Measurements from ENCODE around the gene ZMIZ1.

The ZMIZ1 gene

GRCh38 chr10:79342811-79343561 is 274.2 kb downstream of the ZMIZ1 start:
- no peak for DNase-seq (ENCODE audit: low read depth in 2 of 2)

GRCh38 chr10:79344502-79345195 is 275.9 kb downstream of the ZMIZ1 start:
- DNase-seq (ENCODE audit: low read depth in 2 of 2), result no peak

DNA sequence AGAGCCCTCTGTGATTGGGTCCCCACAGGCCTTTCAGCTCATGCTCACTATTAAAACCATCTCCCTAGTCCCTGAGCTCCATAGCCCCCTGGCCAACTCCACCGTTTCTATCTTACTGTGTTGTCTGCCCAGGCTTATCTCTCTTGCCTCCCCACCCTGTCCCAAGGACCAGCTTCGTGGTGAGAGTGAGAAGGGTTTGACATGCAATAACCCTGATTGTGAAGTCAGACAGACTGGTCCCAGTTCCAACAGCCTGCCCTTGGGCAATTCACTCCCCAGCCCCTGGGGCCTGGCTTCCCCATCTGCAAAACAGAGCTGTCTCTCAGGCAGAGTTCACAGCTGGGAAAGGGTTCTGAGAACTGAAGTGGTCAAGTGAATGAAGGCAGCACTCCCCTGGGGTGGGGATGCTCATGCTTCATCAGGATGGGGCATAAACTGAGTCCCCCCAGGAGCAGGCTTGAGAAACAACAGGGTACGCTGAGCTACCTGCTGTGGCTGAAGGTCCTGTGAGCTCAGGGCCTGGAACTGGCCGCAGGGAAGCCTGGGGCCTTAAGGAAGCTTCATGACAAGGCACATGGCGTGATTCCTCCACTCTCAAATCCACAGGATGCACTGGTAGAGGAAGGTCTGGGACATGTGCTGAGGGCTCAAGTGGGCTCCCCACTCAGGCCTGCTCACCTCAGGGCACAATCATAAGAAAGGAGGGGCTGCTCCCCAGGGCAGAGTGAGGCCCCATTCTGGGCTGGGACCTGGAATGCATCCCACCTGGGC is 276.7 kb downstream of the ZMIZ1 start:
- no peak for DNase-seq (ENCODE audit: low read depth in 2 of 2)

DNA sequence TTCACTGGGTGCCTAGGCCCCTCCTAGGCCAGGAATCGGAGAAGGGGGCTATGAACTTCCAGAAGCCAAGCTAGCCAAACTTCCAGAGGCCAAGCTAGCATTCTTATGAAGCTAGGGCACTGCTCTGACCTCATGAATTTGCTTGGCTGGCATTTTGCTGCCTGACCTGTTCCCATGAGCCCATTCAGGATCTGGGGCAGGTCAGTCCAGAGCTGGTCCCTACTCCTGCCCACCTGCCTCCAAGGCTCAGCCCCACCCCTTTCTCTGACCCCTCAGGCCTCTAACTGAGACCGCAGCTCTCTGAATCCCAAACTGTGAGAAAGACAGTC is 277.2 kb downstream of the ZMIZ1 start:
- DNase-seq (ENCODE audit: low read depth in 2 of 2), result no peak

- no peak for DNase-seq (ENCODE audit: low read depth in 2 of 2)
Measured at GRCh38 chr10:79346388-79347225, 277.8 kb downstream of the ZMIZ1 start.

DNA sequence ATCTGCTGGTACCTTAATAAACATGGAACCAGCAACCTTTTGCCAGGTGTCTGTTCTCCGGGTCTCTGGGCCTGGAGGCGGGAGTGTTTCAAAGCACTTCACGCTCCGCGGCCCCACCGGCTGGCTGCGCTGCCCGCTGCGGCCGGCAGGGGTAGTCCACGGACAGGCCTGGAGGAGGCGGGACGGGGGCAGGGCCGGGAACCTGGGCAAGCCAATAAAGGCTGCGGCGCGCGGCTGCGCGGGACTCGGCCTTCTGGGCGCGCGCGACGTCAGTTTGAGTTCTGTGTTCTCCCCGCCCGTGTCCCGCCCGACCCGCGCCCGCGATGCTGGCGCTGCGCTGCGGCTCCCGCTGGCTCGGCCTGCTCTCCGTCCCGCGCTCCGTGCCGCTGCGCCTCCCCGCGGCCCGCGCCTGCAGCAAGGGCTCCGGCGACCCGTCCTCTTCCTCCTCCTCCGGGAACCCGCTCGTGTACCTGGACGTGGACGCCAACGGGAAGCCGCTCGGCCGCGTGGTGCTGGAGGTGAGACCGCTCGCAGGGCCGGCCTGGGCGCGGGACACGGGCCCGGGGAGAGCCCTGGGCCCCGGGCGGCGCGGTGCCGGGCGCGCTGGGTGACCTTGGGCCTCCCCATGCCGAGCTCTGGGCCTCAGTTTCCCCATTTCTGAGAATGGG is 278.6 kb downstream of the ZMIZ1 start, which contains the start of gene PPIF:
PPIF (plus strand) TSS at position 244 of the 668 bp plus-strand sequence; CDS start at position 324, 80 bp downstream.
- DNase-seq (ENCODE audit: low read depth in 2 of 2), result peak; percentile 76

GRCh38 chr10:79347894-79348639 is 279.3 kb downstream of the ZMIZ1 start:
- DNase-seq (ENCODE audit: low read depth in 2 of 2), result peak in 1 of 2 experiments; percentile 33

- no peak for DNase-seq (ENCODE audit: low read depth in 2 of 2)
Measured at GRCh38 chr10:79348640-79348988, 279.8 kb downstream of the ZMIZ1 start.

- no peak for DNase-seq (ENCODE audit: low read depth in 2 of 2)
Measured at GRCh38 chr10:79349072-79349491, 280.3 kb downstream of the ZMIZ1 start.

- no peak for DNase-seq (ENCODE audit: low read depth in 2 of 2)
Measured at GRCh38 chr10:79349766-79350406, 281.1 kb downstream of the ZMIZ1 start.

GRCh38 chr10:79350407-79351154 is 281.8 kb downstream of the ZMIZ1 start:
- DNase-seq (ENCODE audit: low read depth in 2 of 2), result no peak

GRCh38 chr10:79351332-79351731 is 282.6 kb downstream of the ZMIZ1 start:
- no peak for DNase-seq (ENCODE audit: low read depth in 2 of 2)

DNA sequence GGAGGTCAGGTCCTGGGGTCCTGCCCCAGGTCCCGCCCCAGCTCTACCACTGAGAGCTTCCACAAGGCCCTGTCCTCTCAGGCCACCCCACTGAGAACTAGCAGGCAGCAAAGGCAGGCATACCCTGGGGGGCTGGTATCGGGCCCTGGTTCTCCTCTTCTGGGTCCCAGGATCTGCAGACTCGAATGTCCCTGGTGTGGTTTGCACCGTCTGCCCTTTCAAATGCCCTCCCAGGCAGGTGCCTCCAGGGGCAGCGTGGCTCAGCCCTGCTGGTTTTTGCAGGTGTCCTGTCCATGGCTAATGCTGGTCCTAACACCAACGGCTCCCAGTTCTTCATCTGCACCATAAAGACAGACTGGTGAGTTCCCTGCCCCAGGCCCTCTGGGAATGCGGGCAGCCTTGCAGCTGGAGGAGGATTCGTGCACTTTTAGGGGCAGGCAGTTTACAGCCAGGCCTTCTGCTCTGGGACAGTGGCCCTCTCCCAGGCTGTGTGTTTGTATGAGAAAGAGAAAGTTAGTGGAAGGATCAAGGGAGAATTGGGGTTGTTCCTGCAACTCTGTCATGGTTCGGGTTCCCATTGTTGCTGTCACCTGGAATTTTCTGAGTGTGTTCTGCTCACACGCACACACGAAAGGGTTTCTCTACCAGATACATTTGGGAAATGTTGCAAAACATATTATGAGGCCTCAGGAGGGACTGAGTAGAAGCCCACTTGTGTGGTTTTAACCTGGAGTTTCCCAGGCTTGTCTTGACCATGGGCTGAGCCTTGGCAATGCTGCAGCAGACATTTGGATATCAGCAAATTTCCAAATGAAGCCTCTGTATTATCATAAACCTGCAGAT is 283.5 kb downstream of the ZMIZ1 start:
- DNase-seq (ENCODE audit: low read depth in 2 of 2), result no peak

DNA sequence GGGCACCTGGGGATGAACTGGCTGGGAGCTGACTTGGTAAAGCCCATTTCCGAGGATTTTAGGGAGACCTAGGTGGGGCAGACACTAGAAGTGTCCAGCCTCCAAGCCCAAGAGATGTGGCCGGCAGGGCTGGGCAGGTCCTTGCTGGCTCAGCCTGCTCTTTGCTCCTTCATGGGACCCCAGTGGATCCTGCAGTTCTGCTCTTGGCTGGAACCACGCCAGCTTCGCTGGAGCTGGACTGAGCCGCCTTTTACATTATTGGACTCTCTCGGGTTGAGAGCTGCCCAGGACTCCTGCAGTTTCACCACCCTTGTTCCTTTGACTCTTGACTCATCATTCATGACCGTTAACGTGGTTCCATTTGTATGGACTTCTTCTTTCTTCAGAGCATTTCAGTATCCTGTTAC is 284.2 kb downstream of the ZMIZ1 start:
- no peak for DNase-seq (ENCODE audit: low read depth in 2 of 2)

- DNase-seq (ENCODE audit: low read depth in 2 of 2), result no peak
Measured at GRCh38 chr10:79353726-79354125, 285.0 kb downstream of the ZMIZ1 start.

DNA sequence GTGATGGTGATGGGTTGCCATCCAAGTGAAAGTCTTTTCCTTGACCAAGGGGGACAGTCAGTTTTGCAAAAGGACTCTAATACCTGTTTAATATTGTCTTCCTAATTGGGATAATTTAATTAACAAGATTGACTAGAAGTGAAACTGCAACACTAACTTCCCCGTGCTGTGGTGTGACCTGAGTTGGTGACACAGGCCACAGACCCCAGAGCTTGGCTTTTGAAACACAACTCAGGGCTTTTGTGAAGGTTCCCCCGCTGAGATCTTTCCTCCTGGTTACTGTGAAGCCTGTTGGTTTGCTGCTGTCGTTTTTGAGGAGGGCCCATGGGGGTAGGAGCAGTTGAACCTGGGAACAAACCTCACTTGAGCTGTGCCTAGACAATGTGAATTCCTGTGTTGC is 285.4 kb downstream of the ZMIZ1 start:
- DNase-seq (ENCODE audit: low read depth in 2 of 2), result no peak

DNA sequence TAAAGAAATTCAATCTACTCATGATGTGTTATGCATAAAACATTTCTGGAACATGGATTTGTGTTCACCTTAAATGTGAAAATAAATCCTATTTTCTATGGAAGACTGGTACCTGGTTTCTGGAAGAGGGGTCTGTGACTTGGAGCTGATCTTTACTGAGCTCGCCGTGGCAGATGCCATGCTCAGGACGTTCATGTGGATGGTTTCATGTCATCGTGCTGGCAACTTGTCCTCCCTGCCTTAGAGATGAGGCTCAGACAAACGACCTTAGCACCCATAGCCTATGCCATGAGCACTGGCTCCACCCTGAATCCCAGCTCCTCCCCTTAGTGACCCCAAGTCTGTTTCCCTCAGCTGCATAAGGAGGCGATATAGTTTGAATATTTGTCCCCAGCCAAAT is 285.8 kb downstream of the ZMIZ1 start:
- DNase-seq (ENCODE audit: low read depth in 2 of 2), result no peak

DNA sequence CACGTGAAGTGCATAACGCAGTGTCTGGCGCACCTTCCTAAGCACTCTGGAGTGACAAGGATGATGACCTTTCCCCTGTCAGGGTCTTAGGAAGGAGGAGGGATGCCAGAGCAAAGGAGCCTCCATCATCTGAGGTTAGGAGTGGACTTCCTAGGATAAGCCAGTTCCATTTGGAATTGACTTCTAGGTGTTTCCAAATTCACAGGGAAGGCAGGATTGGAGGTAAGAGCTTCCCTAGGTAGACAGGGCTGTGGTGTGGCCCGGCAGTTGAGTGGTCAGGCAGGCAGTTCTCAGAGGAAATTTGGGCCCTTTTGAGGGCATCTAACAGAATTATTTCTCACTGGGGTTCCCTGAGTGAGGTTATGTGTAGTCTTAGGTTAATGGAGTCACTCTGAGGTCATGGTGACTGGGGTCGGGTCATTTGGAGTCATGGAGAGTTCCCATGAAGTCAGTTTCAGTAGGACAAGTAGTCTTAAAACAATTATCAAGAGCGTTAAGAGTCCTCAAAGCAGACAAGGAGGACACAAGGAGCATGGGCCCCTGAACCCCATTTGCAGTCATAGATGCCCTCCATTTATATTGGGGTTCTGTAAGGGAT is 286.8 kb downstream of the ZMIZ1 start:
- no peak for DNase-seq (ENCODE audit: low read depth in 2 of 2)

All from fibroblast of skin of left biceps (primary cell).